Hepatic stellate cell (primary cell): ENCODE measurements around the gene EVI5.
A peak's percentile ranks its signal among the peaks of the same experiment; 100 is the strongest.

Experiments
- DNase-seq: peaks from one replicate; pipeline ENCODE4 v3.0.0; 2011; ENCODE audit warnings: low spot score

The EVI5 gene

DNA sequence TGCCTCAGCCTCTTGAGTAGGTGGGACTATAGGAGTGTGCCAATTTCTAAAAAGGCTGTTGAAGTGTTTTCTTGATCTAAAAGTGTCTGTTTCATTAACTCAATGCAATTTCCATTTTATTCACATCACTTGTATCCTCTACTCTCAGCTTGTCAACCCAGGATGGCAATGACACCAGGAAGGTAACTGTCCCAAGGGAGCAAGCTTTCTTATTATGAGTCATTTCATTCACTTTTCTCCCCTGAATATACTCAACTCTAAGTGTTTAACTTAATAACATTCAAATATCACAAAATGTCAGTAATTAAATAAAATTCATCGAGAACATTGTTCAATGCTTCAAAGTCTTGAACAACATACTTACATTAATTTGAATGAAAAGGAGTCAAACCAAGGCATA lies 275.3 kb downstream of the EVI5 start:
- no peak for DNase-seq

DNA sequence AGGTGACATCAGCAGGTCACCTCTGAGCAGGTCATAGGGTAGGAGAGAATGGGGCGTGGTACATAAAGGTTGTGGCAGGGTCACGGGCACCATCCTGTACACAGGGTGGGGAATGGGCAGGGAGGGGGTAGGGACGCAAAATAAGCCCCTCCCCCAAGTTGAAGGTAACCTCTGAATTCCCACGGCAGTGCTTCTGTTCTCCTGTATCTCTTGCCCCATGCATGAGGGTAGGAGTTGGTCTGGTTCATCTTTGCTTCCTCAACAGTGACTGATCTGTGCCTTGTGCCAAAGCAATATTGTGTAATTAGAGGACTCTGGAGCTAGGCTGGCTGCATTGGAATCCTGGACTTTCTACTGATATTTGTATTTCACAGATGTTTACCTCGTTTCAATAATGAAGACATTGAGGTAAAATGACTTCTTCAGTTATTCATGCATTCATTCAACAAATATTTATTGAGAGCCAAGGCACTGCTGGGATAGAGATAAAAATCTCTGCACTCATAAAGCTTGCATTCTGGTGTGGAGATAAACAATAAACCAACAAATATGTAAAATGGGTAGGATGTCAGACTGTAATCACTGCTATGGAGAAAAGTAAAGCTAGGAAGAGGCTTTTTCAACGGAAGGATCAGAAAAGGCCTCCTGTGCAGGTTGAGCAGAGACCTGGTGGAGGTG lies 279.8 kb downstream of the EVI5 start:
- no peak for DNase-seq

DNA sequence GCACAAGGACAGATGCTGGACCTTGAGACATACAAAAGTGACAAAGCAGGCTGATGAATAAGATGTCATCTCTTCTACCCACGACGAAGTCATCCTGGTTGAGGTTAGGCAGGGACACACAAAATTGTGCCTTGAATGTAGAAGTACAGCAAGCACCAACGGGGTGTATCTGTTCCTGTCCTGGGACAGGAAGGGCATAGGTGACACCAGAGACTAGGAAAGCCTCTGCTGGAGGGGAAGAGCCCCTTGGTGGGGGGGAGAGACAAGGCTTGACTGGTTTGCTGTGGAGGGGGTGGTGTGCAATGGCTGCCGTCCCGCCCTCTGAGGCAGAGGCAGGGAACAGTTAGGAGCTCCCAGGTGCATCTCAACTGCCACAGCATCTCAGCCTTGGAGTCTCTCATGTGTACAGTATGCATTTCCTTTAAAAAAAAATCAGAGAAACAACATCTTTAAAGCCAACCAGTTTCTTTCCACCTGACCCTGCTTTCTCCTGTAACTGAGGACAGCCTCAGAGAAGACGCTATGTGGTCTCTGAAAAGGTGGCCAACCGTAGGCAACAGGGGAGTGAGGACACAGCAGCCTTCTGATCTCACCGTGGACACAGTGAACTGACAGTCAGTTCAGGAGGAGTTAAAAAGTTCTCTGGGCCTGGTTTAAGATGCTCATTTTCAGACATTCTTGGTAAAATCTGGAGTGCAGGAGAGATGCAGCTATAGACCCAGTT lies 280.5 kb downstream of the EVI5 start:
- DNase-seq = no peak

DNA sequence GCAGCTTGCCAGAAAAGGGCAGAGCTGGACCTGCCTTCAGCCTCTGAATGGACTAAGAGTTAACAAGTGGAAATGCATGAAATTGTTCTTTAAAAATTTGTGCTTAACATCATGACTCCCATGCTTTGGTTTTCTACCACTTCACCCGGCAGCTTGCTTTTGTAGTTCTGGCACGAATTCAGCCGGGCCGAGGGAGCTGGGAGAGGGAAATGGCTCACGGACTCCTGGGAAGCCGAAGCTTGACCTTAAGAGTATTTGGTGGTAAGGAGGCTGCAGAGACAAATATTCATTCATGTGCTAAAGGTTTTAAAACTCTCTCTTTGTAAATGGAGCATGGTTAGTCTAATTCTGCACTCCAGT lies 281.0 kb downstream of the EVI5 start:
- peak; percentile 14 for DNase-seq

DNA sequence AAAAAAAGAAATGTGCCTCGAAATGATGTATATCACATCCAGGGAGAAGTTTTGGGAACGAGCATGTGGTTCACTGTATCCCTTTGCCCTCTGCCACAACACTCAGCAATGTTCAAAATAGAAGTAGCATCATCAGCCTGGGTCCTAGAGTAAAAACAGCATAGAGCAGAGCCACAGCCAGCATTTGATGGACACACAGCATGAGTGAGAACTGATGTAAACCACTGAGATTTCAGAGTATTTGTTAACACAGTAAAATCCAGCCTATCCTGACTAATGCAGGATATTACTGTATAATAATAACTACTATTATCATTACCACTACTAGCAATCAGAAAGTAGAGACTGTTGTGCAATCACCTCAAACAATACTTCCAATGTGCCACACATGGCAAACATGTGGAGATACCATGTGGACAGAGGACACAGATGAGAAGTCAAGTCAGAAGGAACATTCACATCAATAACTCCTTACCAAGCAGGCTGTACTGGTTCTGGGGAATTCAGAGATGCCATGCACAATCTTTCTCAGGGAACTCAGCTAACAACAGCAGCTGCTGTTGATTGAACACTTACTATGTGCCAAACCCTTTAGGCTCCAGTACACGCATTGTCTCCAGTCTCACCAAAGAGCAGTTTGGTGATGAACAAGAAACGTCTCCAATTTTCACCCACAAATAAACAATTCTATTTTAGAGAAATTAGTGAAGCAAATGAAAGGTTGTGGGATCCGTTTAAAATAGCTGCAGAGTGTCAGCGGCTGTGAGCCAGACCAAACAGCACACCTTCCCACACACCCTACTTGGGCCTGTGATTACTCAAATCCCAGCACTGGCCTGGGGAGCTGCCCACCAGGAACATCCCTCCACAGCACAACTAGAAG lies 281.6 kb downstream of the EVI5 start:
- no peak for DNase-seq

DNA sequence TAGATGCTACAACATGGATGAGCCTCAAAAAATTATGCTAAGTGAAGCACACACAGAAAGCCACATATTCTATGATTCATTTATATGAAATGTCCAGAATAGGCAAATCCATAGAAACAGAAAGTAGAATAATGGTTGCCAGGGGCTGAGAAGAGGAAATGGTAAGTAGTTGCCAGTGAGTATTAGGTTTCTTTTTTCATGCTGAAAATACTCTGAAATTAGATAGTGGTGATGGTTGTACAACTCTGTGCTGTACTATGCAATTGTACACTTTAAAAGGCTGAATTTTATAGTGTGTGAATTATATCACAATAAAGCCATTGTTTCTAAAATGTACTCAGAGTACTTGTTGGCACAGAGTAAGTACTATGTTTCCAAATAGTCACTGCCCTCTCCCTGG lies 282.7 kb downstream of the EVI5 start:
- no peak for DNase-seq

DNA sequence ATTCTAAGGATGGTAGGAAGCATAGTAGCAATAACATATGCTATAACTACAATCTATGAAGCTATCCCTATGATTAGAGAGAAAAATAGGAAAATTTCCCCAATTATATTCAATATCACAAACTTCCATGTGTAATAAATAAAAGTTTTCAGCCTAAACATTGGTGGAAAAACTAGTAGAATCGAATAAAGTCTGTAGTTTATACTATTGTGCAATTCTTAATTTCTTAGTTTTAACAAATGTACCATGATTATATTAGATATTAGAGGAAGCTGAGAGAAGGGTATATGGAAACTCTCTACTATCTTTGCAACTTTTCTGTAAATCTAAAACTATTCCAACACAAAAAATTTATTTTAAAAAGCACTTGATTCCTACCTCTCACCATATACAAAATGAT lies 284.4 kb downstream of the EVI5 start:
- no peak for DNase-seq

DNA sequence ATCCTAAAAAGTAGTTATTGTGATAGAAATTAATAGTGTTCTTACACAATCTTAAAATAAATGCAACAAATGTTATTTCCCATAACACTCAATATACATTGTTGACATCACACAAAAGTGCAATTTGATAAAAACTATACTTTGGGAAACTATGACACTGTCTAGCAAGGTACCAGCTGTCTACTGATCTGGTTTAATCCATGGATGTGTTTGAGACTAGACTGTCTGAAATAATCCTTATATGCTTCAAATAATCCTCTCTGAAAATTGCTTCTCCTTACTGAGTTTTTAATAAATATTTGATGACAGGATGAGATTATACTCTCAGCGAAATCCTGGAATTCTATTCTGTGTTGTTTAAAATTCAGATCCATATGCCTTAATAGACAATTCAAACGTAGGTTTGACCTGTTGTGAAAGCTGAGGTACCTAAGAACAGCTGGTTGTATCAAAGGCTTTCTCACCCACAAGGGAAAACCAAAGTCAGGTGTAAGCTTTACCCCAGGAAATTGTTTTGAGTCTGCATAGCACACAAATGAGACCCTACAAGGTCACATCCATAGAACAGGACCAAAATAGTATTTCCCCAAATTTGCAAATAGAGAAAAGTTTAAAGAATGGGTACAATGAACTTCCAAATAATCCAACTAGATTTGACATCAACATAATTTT lies 289.4 kb downstream of the EVI5 start:
- no peak for DNase-seq

DNA sequence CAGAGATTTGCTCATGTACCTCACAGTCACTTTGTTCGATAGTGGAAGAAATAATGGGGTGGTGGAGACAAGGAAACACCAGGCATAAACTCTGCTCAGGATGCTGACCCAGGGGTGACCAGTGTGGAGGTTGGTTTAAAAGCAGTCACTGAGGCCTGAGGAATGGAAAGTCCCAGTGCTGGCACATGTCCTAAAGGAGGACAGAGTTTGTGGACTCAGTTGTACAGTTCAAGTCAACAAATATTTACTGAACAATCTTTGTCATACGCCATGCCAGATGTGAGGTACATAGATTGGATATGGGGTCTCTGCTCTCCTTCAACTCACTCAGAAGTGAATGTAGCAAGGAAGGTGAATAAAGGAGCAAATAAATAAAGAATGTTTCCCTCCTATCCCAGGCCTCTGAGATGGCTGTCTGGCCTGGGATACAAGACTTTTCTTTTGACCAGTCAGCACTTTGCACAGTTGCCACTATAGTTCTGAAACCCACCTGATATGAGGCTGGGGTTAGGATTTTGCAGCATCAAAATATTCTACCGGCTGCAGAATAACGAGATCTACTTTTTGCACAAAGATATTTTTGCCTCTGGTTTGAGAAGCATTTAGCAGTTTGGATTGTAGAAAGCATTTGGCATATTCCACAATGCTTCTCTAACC lies 290.3 kb downstream of the EVI5 start:
- no peak for DNase-seq

DNA sequence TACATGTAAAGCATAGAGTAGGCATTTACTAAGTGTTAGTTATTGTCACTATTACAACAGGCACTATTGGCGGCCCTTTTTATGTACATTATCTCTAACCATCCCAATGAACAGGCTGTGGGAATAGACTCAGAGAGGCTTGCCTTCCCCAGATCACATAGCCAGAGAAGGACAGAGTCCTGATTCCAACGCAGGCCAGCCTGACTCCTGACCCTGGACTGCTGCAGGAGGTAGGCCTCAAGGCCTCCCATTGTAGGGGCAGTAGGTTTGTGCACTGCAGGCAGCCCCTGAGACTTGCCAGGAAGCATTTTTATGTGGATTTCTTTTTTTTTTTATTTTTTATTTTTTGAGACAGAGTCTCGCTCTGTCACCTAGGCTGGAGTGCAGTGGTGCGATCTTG lies 291.8 kb downstream of the EVI5 start:
- DNase-seq = no peak

DNA sequence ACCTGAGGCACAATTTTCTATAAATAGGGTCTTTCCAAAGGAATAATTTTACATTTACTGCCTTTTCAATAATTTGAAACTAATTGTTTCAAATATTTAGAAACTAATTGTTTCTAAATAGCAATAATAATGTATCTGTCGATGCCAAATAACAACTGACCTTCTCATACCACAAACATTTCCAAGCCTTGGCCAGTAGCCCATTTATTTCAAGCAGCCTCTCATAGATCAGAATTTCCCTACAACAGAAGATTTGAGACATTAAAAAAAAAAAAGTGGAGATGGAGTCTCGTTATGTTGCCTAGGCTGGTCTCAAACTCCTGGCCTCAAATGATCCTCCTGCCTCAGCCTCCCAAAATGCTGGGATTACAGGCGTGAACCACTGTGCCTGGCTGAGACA lies 296.1 kb downstream of the EVI5 start:
- DNase-seq = no peak

DNA sequence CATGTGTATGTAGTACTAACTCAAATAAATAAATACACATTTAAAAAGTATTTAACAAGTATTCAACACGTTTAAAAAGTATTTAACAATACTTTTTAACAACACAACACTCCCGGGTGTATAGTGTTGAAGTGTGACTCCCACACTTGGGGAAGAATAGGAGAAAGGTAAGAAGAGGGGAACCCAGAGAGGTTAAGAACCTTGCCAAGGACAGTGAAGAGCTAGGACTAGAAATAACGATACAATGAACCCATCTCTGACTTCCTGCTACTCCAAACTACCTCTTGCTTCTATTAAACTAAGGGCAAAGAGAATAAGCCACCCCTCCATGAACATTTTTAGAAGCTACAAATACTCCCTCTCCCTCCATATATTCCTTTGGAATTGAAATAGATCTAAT lies 296.5 kb downstream of the EVI5 start:
- DNase-seq = no peak

DNA sequence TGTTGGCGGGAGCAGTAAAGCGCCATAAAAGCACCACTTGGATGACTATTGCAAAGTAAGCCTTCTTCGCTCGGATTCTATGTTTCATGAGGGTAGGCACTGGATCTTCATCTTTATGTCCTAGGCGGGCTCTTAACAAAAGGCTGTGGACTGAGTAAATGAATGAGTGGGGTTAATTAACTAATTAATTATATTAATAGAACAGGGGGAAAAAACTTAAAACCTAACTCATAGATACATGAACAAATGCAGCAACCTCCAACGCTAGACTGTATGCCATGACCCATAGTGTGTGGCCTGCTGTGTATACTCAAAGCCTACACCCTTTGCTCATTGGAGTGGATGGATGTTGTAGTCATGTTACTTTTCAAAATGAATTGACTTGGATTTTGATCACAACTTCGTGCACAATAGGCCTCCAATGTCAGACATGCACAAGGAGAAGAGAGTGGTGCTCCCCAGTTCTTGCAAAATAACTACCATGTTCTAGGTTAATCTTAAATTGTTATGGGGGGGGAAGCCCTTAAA lies 297.8 kb downstream of the EVI5 start:
- DNase-seq = no peak

DNA sequence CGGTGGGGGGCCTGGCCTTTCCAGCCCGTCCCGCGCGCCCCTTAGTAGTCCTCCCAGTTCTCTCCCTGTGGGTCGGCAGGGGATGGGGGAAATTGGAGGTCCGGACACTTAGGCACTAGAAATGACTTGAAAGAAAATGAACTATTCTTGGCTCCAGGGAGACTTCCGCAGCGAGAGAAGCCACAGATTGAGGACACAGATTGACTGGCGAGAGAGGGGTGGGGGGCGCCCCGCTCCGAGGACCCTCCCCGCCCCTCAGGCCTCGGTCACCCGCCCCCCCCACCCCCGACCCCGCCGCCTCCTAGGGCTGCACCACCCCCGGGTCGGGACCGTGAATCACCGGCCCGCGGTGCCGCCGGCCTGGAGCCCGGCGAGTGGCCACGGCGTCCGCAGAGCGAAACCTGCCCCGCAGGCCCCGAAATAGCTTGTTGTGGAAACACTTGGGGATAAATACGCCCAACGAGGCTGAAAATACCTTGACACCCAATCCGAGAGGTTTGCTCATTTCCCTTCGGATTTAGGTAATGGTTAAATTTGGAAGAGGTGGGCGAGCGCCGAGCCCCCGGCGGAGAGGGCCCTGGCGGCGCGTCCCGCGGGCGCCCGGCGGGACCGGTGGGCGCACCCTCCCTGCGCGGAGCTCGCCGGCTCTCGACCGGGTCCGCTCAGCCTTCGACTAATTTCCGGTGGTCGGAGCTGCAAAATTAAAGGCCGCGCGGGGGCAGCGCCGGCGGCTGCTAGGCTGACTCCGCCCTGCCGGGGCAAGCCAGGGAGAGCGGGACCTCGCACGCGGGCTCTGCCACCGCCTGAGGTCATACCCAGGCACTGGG lies 298.4 kb downstream of the EVI5 start, which contains the start of gene GFI1:
TSS of gene GFI1 (minus strand) at position 675 of the 827 bp plus-strand sequence. CDS start 3,438 bp downstream, outside the sequence.
- DNase-seq = peak; percentile 21

DNA sequence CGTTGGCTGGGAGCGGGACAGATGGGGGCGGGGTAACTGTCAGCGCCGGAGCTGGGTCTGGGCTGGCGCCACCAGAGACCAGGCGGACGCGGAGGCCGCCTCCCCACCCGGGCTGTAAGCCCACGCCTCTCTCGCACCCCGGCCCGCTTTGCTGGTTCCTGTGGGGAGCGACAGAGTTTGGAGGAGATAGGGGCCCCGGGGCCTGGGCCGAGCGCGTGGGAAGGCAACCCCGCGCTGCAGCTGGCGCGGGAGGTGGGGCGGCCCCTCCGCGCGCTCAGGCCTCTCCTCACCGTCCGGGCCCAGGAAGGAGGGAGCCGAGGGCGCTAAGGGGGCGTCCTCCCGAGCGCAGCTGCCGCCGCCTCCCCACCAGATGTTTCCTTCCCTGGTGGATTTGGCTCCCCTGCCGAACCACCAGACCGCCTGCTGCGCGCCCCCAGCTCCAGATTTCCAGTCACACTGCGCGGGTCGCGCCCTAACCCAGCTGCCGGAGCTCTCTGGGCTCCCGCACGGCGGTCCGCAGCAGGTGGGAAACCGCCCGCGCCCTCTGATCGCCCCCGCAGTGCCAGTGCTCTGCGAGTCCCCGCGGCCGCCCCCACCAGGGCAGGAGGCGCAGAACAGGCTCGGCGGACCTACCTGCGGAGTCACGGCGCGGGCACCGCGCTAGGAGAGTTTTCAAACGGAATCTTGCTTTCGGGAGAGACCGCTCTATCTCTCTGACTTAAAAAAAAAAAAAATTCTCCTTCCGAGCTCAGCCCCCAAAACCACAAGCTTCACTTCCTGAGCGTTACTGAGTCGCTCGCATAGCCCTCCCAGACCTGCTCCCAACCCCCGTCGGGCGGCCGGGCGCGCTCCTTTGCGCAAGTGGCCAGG lies 299.3 kb downstream of the EVI5 start:
- DNase-seq = peak; percentile 29

DNA sequence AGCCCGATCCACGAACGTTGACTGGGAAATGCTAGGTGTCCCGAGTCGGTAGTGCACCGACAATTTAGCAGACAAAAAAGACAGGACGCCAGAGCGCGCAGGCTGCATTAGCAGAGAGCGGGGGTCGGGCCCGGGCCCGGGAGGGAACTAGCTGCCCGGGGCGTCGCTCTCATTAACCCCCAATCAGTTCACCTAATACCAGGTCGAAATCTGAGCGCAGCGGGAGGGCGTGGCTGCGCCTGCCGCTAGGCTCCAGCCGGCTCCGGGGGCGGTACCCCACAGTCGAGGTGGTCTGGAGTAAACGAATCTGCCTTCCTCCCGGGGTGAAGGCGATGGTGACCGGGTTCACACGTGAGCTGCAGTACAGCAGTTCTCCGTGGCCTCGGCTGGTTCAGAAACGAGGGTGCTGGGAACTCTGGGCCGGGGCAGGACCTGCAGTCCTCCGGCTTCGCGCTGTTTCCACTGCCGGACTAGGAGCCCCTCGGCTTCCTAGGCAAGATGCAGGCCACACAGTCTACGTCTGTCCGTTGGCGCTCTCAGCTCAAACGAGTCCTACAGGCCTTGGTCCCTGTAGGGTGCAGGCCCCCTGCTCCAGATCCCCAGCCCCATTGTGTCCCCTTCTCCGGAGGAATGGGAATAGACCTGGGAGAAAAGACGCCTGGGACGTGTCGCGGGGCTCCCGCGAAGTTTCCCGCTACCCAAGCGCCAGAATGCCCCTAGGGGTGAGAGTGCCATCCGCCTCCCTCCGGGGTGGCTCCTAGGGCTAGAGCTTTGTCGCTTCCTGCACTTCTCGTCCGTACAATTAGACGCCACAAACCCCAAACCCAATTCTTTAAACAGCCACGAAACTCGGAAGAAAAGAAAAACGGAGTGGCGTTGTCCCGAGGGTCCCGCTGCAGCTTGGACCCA lies 300.2 kb downstream of the EVI5 start:
- peak; percentile 21 for DNase-seq

DNA sequence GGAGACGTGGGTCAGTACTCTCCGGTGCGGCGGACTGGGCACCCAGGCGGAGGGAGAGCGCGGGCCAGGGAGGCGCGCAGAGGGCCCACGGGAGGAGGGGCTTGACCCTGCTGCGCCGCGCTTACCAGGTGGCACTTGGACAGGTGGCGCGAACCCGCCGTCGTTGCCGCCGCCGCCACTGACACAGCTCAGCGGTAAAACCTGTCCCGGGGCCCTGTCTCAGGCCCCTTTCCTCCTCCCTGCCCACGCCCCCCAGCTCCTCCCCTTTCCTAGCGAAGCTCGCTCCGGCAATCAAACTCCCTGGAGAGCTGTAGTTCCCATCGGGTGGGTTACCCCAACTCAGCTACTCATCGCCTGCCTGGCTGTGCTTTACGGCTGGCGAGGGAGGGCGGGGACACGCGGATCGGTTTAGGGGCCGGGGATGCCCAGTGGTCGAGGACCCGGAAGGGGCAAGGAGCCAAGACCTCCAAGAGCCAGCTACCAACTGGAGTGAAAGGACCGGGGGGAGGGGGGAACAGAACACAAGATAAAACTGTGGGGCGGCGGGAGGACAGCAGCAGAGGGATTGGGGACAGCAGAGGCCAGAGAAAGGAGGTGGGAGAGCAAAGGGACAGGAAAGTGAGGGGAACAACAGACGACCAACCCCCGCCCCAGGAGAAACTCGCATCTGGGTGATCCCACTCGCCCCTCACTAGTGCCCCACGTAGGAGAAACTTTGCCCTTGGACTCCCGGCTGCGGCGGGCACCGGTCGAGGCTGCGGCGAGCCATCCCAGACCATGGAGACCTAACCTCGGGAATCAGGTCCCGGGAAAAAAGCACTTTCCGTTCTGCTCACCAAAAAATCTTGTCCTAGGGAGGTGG lies 301.1 kb downstream of the EVI5 start:
- DNase-seq = no peak
